GM23338 (cell line): ENCODE measurements around the gene TRAF7. TPM values are rescaled to one million over a fixed set of nuclear protein-coding genes. Genes with fewer than 3 reads are reported as not detected.

Experiments
- ATAC-seq: fragments of 200-7000 bp; cut with Tn5 transposase; 3 replicates; pipeline ENCODE4 v1.9.1; 2020
- DNase-seq: peaks from one replicate; pipeline ENCODE4 v3.0.0-alpha.2; 2015; ENCODE audit warnings: low spot score
- H2AFZ ChIP-seq: fragments of 200-600 bp; sonication (generic); 2 replicates; pipeline ENCODE4 v1.8.0; 2016; ENCODE audit warnings: antibody characterized with exemption, mild to moderate bottlenecking, moderate library complexity
- H3F3A ChIP-seq: fragments of 200-600 bp; sonication (generic); replicated peaks from 2 replicates; pipeline ENCODE4 v1.8.0; 2017; ENCODE audit warnings: antibody characterized with exemption, mixed run types, low read depth
- H3K27ac ChIP-seq: fragments of 200-600 bp; sonication (generic); 2 replicates; pipeline ENCODE4 v1.6.1; 2016; ENCODE audit warnings: low read depth
- H3K27me3 ChIP-seq: fragments of 200-600 bp; sonication (generic); 2 replicates; pipeline ENCODE4 v1.8.0; 2016; ENCODE audit warnings: mild to moderate bottlenecking, mixed run types, moderate library complexity; ENCODE audit not compliant: insufficient read depth
- H3K36me3 ChIP-seq: fragments of 200-600 bp; sonication (generic); 2 replicates; pipeline ENCODE4 v1.8.0; 2016; ENCODE audit warnings: mild to moderate bottlenecking; ENCODE audit not compliant: insufficient read depth
- H3K4me1 ChIP-seq: fragments of 200-600 bp; sonication (generic); 2 replicates; pipeline ENCODE4 v1.8.0; 2016; ENCODE audit warnings: mild to moderate bottlenecking, moderate library complexity; ENCODE audit not compliant: insufficient read depth
- H3K4me2 ChIP-seq: fragments of 200-600 bp; sonication (generic); 2 replicates; pipeline ENCODE4 v1.7.1; 2017; ENCODE audit warnings: mixed run types
- H3K4me3 ChIP-seq: fragments of 200-600 bp; sonication (generic); 2 replicates; pipeline ENCODE4 v1.6.1; 2016; ENCODE audit warnings: mixed run types
- H3K79me2 ChIP-seq: fragments of 200-600 bp; sonication (generic); replicated peaks from 2 replicates; pipeline ENCODE4 v1.8.0; 2017; ENCODE audit warnings: mild to moderate bottlenecking; ENCODE audit not compliant: insufficient read depth
- H3K9me2 ChIP-seq: fragments of 200-600 bp; sonication (generic); 2 replicates; pipeline ENCODE4 v1.8.0; 2017; ENCODE audit not compliant: insufficient read depth
- H4K20me1 ChIP-seq: fragments of 200-600 bp; sonication (generic); replicated peaks from 2 replicates; pipeline ENCODE4 v1.8.0; 2017; ENCODE audit warnings: mild to moderate bottlenecking; ENCODE audit not compliant: insufficient read depth
- H3K27ac Mint-ChIP-seq: 2 replicates; pipeline ENCODE4 v1.8.0; 2020; ENCODE audit warnings: inconsistent platforms, mild to moderate bottlenecking, moderate library complexity, mixed read lengths
- H3K27me3 Mint-ChIP-seq: 3 replicates; pipeline ENCODE4 v1.8.0; 2022; ENCODE audit warnings: low read depth, mild to moderate bottlenecking, moderate library complexity, mixed read lengths, inconsistent platforms; ENCODE audit not compliant: insufficient read depth, poor library complexity
- H3K36me3 Mint-ChIP-seq: 3 replicates; pipeline ENCODE4 v1.8.0; 2021; ENCODE audit warnings: low read depth, mild to moderate bottlenecking, inconsistent platforms, moderate library complexity, mixed read lengths
- H3K4me1 Mint-ChIP-seq: 3 replicates; pipeline ENCODE4 v1.8.0; 2020; ENCODE audit warnings: mild to moderate bottlenecking, inconsistent platforms, mixed read lengths
- H3K4me3 Mint-ChIP-seq: 3 replicates; pipeline ENCODE4 v1.8.0; 2021; ENCODE audit warnings: moderate library complexity, mild to moderate bottlenecking, inconsistent platforms, mixed read lengths
- H3K9me3 Mint-ChIP-seq: 3 replicates; pipeline ENCODE4 v1.8.0; 2020; ENCODE audit warnings: moderate library complexity, mild to moderate bottlenecking, inconsistent platforms, mixed read lengths
- CREB1 ChIP-seq: fragments of 250-450 bp; sonication (Bioruptor Pico); IDR thresholded peaks from 2 replicates; pipeline ENCODE4 v1.5.0; 2020; ENCODE audit warnings: low read depth, mild to moderate bottlenecking, moderate library complexity
- CTCF ChIP-seq, 2 experiments: fragments of 200-600 bp in 1 of 2; sonication (generic) in 1 of 2; conservative IDR thresholded peaks; 2 replicates each; pipeline versions ENCODE4 v1.5.1 to v1.6.1; 2016 to 2017; ENCODE audit warnings: antibody characterized with exemption in 2 of 2, low read depth in 2 of 2, mild to moderate bottlenecking in 2 of 2, moderate library complexity in 1 of 2
- EZH2 ChIP-seq: fragments of 200-600 bp; sonication (generic); IDR thresholded peaks from one replicate; pipeline ENCODE4 v1.8.0; 2017; ENCODE audit warnings: antibody characterized with exemption, mild to moderate bottlenecking, low read depth; ENCODE audit not compliant: unreplicated experiment
- EZH2phosphoT487 ChIP-seq: fragments of 200-600 bp; sonication (generic); IDR thresholded peaks from one replicate; pipeline ENCODE4 v1.8.1; 2018; ENCODE audit warnings: antibody characterized with exemption; ENCODE audit not compliant: unreplicated experiment
- JUNB ChIP-seq: IDR thresholded peaks from one replicate; pipeline ENCODE4 v1.6.1; 2016; ENCODE audit warnings: antibody characterized with exemption; ENCODE audit not compliant: unreplicated experiment
- NANOG ChIP-seq: IDR thresholded peaks from 2 replicates; pipeline ENCODE4 v1.6.1; 2016; ENCODE audit warnings: antibody characterized with exemption, borderline replicate concordance
- POLR2AphosphoS5 ChIP-seq: IDR thresholded peaks from 2 replicates; pipeline ENCODE4 v1.6.1; 2016; ENCODE audit warnings: antibody characterized with exemption, low read depth
- REST ChIP-seq: IDR thresholded peaks from one replicate; pipeline ENCODE4 v1.6.1; 2018; ENCODE audit warnings: antibody characterized with exemption; ENCODE audit not compliant: unreplicated experiment
- STAT1 ChIP-seq: IDR thresholded peaks from one replicate; pipeline ENCODE4 v1.6.1; 2016; ENCODE audit warnings: antibody characterized with exemption; ENCODE audit not compliant: unreplicated experiment
- ZNF114 ChIP-seq: fragments of 250-450 bp; sonication (Bioruptor Pico); IDR thresholded peaks from 2 replicates; pipeline ENCODE4 v1.5.0; 2020; ENCODE audit warnings: mild to moderate bottlenecking, moderate library complexity
- ZNF331 ChIP-seq: fragments of 250-450 bp; sonication (Bioruptor Pico); IDR thresholded peaks from 2 replicates; pipeline ENCODE4 v1.5.0; 2020; ENCODE audit warnings: low read depth, mild to moderate bottlenecking, moderate library complexity
- polyA plus RNA-seq: library from polyadenylated mRNA; unstranded; fragments of >200 nt; fragmentation: Nextera tagmentation; extraction: Ambion mirVana; gene quantifications from 2 replicates; pipeline ENCODE4 v1.2.1, GENCODE V29; 2016
- total RNA-seq: library from RNA; depleted of rRNA; stranded (reverse); fragments of >200 nt; shearing (Covaris generic); gene quantifications from 2 replicates; pipeline ENCODE4 v1.2.3, GENCODE V29; 2014

Gene TRAF7
- total and polyA plus RNA-seq, 2 experiments from 2014 or later, result 36.4 to 133 TPM

GRCh38 chr16:2189252-2189893 lies 33.8 kb downstream of the TRAF7 start:
- TF ChIP-seq CREB1 (CRISPR knock-in tag) (no peak), POLR2AphosphoS5 (no peak), JUNB (no peak), NANOG (no peak), ZNF114 (no peak), EZH2 (no peak), CTCF (conservative IDR thresholded peaks at IDR 0.05; ENCODE audit: low read depth in 2 of 2) (no peak), ZNF331 (CRISPR knock-in tag) (no peak)
- Histone ChIP-seq H3K4me1 (no peaks in the 10 kb centered on the region), H3K36me3 (no peaks in the 10 kb centered on the region), H3F3A (0 out of 2 replicates have a peak, but pooled peaks cover 2% of the 10 kb centered on the region), H2AFZ (no peak overlapping the region), H3K79me2 (no peaks in the 10 kb centered on the region), H3K4me2 (no peak overlapping the region), H3K27ac (no peak overlapping the region), H3K9me2 (no peaks in the 10 kb centered on the region), H3K4me3 (no peak overlapping the region), H4K20me1 (no peaks in the 10 kb centered on the region), H3K27me3 (no peaks in the 10 kb centered on the region)
- DNase-seq, result no peak
- H3K27ac Mint-ChIP-seq, result no peak overlapping the region
- peak; percentile 18 for ATAC-seq
- H3K4me3 Mint-ChIP-seq, result no peak overlapping the region
- H3K9me3 Mint-ChIP-seq, result no peaks in the 10 kb centered on the region
- H3K4me1 Mint-ChIP-seq, result no peaks in the 10 kb centered on the region
- peaks cover 9% of the 10 kb centered on the region for H3K27me3 Mint-ChIP-seq
- no peaks in the 10 kb centered on the region for H3K36me3 Mint-ChIP-seq

- Histone ChIP-seq H3K36me3 (no peaks in the 10 kb centered on the region), H3K79me2 (no peaks in the 10 kb centered on the region), H3K27ac (no peak overlapping the region), H3K4me3 (no peak overlapping the region), H3K27me3 (peaks cover 2% of the 10 kb centered on the region), H4K20me1 (no peaks in the 10 kb centered on the region), H3K9me2 (no peaks in the 10 kb centered on the region), H3K4me1 (no peaks in the 10 kb centered on the region), H3K4me2 (no peak overlapping the region), H3F3A (0 out of 2 replicates have a peak, but pooled peaks cover 2% of the 10 kb centered on the region), H2AFZ (no peak overlapping the region)
- Mint-ChIP-seq H3K9me3 (no peaks in the 10 kb centered on the region), H3K27ac (no peak overlapping the region), H3K4me1 (no peaks in the 10 kb centered on the region), H3K36me3 (no peaks in the 10 kb centered on the region), H3K27me3 (peaks cover 9% of the 10 kb centered on the region), H3K4me3 (no peak overlapping the region)
- DNase-seq (no peak), ATAC-seq (no peak)
- TF ChIP-seq EZH2phosphoT487 (no peak), REST (no peak), CREB1 (CRISPR knock-in tag) (no peak), JUNB (no peak), CTCF (conservative IDR thresholded peaks at IDR 0.05; ENCODE audit: low read depth in 2 of 2) (no peak), POLR2AphosphoS5 (no peak), STAT1 (no peak), EZH2 (no peak)
Observed at GRCh38 chr16:2190002-2190658, 34.5 kb downstream of the TRAF7 start.
